GM10266 (cell line): ENCODE data around the gene INTS3.

Experiments
- DNase-seq: peaks from one replicate; pipeline ENCODE4 v3.0.0; 2012; ENCODE audit errors: extremely low spot score
- CTCF ChIP-seq: IDR thresholded peaks from 2 replicates; pipeline ENCODE4 v1.5.1; 2012; ENCODE audit warnings: mild to moderate bottlenecking, low read depth; ENCODE audit not compliant: control insufficient read depth, insufficient read depth; ENCODE audit errors: missing control alignments

The INTS3 gene

DNA sequence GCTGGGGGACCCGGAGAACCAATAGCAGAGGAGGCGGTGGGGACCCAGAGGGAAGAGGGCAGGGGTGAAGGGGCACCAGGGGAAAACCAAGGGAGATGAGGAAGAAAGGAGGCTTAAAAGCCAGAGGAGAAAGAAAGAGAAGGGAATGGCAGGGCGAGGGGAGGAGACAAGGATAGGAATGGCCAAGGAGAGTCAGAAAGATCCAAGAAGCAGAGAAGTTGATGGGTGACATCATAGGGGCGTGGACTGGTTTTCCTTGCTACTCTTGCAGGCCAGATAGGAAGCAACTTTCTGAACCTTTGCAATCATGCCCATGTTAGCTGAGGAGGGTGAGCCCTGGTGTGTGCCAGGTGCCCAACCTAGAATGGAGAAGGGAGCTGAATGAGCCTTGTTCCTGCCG, 44.0 kb upstream of the INTS3 start:
- TF ChIP-seq CTCF = no peak
- no peak for DNase-seq

DNA sequence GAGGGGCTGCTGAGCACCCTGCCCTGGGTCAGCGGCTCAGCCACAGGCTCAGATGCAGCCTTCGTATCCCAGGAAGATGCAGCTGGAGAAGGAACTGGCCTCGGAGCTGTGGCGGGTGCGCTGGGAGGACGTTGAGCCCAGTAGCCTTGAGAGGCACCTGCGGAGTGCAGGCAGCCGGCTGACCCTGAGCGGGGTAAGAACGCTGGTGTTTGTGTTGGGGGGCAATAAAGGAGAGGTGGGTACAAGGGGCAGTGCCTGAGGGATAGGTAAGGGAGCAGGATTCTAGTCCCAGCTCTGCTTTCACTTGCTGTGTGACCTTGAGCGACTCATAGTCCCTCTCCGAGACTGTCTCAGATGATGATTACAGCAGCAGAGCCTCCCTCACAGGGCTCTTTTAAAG, 43.0 kb upstream of the INTS3 start:
- DNase-seq = no peak
- no peak for TF ChIP-seq CTCF

GRCh38 chr1:153685544-153686340, 42.1 kb upstream of the INTS3 start:
- no peak for DNase-seq
- TF ChIP-seq CTCF = no peak

DNA sequence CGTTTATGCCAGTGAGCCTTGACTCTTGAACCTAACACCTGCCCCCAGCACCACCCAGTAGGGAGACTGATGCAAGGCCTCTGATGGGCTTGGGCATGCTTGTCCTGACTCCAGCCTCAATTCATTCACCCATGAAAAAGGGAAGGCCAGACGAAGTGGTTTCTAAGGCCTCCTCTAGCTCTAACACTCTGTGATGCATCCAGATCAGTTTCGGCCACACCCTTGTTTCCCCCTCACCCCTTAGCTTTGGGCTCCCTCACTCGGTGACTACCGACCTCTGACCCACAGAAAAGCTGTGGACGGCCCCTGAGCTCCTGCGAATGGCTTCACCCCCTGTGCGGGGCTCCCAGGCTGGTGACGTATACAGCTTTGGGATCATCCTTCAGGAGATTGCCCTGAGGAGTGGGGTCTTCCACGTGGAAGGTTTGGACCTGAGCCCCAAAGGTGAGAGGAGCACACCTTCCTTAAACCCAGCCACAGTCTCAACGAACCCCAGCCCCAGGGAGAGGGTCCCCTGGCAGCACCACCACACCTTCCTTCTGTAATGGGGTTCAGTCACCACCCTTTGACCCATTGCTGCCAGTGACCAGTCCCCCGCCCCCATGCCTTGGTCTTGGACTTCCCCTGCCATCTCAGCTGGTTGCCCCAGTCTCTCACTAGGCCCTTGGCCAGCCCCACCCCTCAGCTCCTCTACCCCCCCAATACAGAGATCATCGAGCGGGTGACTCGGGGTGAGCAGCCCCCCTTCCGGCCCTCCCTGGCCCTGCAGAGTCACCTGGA, 40.3 kb upstream of the INTS3 start:
- no peak for TF ChIP-seq CTCF

GRCh38 chr1:153688276-153688675, 39.6 kb upstream of the INTS3 start:
- DNase-seq = no peak
- TF ChIP-seq CTCF = no peak

More for the DNA sequence above, 40.3 kb upstream of the INTS3 start:
- DNase-seq = no peak

GRCh38 chr1:153688736-153689328, 39.0 kb upstream of the INTS3 start:
- TF ChIP-seq CTCF = no peak
- DNase-seq = no peak

- DNase-seq = no peak
- TF ChIP-seq CTCF = no peak
Observed at GRCh38 chr1:153693466-153693865, 34.4 kb upstream of the INTS3 start.
